ENCODE results near the gene B4GALT7.
"Not testable (repeated sequence)": the region's sequence is repeated elsewhere in the genome, so short reads cannot be mapped to it uniquely, and the experiment has no call there.

DNA sequence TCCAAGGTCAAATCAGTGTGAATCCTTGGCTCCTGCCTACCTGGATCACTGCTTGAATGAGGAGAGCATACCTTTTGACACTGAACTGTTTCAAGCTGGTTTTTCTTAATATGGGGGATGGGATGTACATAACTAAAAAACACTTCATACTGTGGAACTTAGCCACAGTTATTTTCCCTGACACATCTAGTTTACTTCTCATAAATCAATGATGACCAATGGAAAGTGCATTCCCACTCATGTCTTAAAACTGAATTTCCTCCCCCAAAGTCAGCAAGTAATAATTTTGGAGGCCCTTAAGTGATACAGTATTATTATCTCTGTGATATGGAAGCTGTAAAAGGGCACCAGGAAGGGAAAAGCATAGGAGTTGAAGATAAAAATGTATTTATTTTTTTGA, 30.3 kb downstream of the B4GALT7 start:
- not testable (repeated sequence) for TF ChIP-seq RAD21 (IDR thresholded peaks at IDR 0.05); CTCF (IDR thresholded peaks at IDR 0.05; ENCODE audit: low read depth, low read length, missing input control); TAF1 (conservative IDR thresholded peaks at IDR 0.05); GABPA (IDR thresholded peaks at IDR 0.05 in 1 of 2, conservative IDR thresholded peaks at IDR 0.05 in 1 of 2); JUND (IDR thresholded peaks at IDR 0.05); EGR1 (IDR thresholded peaks at IDR 0.05; ENCODE audit: low read depth in 2 of 2); YY1 (IDR thresholded peaks at IDR 0.05); REST (IDR thresholded peaks at IDR 0.05); HNF4A (conservative IDR thresholded peaks at IDR 0.05); SP1 (IDR thresholded peaks at IDR 0.05)
- TF ChIP-seq, protein P1, sequence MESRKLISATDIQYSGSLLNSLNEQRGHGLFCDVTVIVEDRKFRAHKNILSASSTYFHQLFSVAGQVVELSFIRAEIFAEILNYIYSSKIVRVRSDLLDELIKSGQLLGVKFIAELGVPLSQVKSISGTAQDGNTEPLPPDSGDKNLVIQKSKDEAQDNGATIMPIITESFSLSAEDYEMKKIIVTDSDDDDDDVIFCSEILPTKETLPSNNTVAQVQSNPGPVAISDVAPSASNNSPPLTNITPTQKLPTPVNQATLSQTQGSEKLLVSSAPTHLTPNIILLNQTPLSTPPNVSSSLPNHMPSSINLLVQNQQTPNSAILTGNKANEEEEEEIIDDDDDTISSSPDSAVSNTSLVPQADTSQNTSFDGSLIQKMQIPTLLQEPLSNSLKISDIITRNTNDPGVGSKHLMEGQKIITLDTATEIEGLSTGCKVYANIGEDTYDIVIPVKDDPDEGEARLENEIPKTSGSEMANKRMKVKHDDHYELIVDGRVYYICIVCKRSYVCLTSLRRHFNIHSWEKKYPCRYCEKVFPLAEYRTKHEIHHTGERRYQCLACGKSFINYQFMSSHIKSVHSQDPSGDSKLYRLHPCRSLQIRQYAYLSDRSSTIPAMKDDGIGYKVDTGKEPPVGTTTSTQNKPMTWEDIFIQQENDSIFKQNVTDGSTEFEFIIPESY (IDR thresholded peaks at IDR 0.05), result not testable (repeated sequence)
- TF ChIP-seq, protein P2, sequence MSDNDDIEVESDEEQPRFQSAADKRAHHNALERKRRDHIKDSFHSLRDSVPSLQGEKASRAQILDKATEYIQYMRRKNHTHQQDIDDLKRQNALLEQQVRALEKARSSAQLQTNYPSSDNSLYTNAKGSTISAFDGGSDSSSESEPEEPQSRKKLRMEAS (IDR thresholded peaks at IDR 0.05), result not testable (repeated sequence)

Data from liver (tissue), 3 donors.